ENCODE measurements around the gene GAK. TPM values are rescaled to one million over a fixed set of nuclear protein-coding genes. Genes with fewer than 3 reads are reported as not detected.

GAK gene
- polyA plus RNA-seq, 1 donor from 2014 or later = 58.8 TPM

GRCh38 chr4:968621-969394, 36.7 kb upstream of the GAK start:
- Histone ChIP-seq H3K9ac (ENCODE audit: low read length) (no peak overlapping the region), H3K4me3 (ENCODE audit: low read length) (no peak overlapping the region), H2AFZ (ENCODE audit: low read depth, low read length) (no peak overlapping the region), H3K27me3 (ENCODE audit: insufficient read depth, low read depth, low read length) (peaks cover 8% of the 10 kb centered on the region), H3K79me2 (replicated peaks; ENCODE audit: insufficient read depth, low read length) (no peaks in the 10 kb centered on the region), H3K4me2 (ENCODE audit: low read length) (no peak overlapping the region), H4K20me1 (ENCODE audit: insufficient read depth) (no peaks in the 10 kb centered on the region), H3K36me3 (ENCODE audit: insufficient read depth, low read length) (no peaks in the 10 kb centered on the region), H3K9me3 (ENCODE audit: low read length) (no peaks in the 10 kb centered on the region), H3F3A (ENCODE audit: insufficient read depth, low read length, poor library complexity, severe bottlenecking) (no peaks in the 10 kb centered on the region), H3K9me2 (ENCODE audit: insufficient read depth, low read length) (no peaks in the 10 kb centered on the region), H3K27ac (ENCODE audit: low read length) (no peak overlapping the region)
- TF ChIP-seq POLR2AphosphoS5 (IDR thresholded peaks at IDR 0.05) (no peak), MXI1 (conservative IDR thresholded peaks at IDR 0.05; ENCODE audit: poor library complexity, severe bottlenecking) (no peak), EZH2 (IDR thresholded peaks at IDR 0.05; ENCODE audit: borderline replicate concordance, insufficient read depth, low read length, poor library complexity, severe bottlenecking) (no peak), EP300 (conservative IDR thresholded peaks at IDR 0.05; ENCODE audit: poor library complexity, severe bottlenecking) (no peak), RAD21 (conservative IDR thresholded peaks at IDR 0.05) (no peak), REST (IDR thresholded peaks at IDR 0.05; ENCODE audit: borderline replicate concordance) (no peak), CTCF (IDR thresholded peaks at IDR 0.05; ENCODE audit: poor library complexity, severe bottlenecking) (no peak), SMC3 (conservative IDR thresholded peaks at IDR 0.05; ENCODE audit: poor library complexity) (no peak), TAF1 (IDR thresholded peaks at IDR 0.05; ENCODE audit: low read depth) (no peak)

- H3K79me2 ChIP-seq (replicated peaks; ENCODE audit: insufficient read depth, low read length) = no peaks in the 10 kb centered on the region
- H3K9ac ChIP-seq (ENCODE audit: low read length) = no peak overlapping the region
- H3F3A ChIP-seq (ENCODE audit: insufficient read depth, low read length, poor library complexity, severe bottlenecking) = no peaks in the 10 kb centered on the region
- no peak overlapping the region for H2AFZ ChIP-seq (ENCODE audit: low read depth, low read length)
- no peaks in the 10 kb centered on the region for H4K20me1 ChIP-seq (ENCODE audit: insufficient read depth)
- H3K36me3 ChIP-seq (ENCODE audit: insufficient read depth, low read length) = no peaks in the 10 kb centered on the region
- no peaks in the 10 kb centered on the region for H3K9me3 ChIP-seq (ENCODE audit: low read length)
- H3K9me2 ChIP-seq (ENCODE audit: insufficient read depth, low read length) = no peaks in the 10 kb centered on the region
- H3K4me3 ChIP-seq (ENCODE audit: low read length) = no peak overlapping the region
- peaks cover 8% of the 10 kb centered on the region for H3K27me3 ChIP-seq (ENCODE audit: insufficient read depth, low read depth, low read length)
- TF ChIP-seq TAF1 (IDR thresholded peaks at IDR 0.05; ENCODE audit: low read depth) (no peak), SMC3 (conservative IDR thresholded peaks at IDR 0.05; ENCODE audit: poor library complexity) (no peak), REST (IDR thresholded peaks at IDR 0.05; ENCODE audit: borderline replicate concordance) (no peak), POLR2AphosphoS5 (IDR thresholded peaks at IDR 0.05) (no peak), CTCF (IDR thresholded peaks at IDR 0.05; ENCODE audit: poor library complexity, severe bottlenecking) (no peak), RAD21 (conservative IDR thresholded peaks at IDR 0.05) (no peak), EP300 (conservative IDR thresholded peaks at IDR 0.05; ENCODE audit: poor library complexity, severe bottlenecking) (no peak), MXI1 (conservative IDR thresholded peaks at IDR 0.05; ENCODE audit: poor library complexity, severe bottlenecking) (no peak), EZH2 (IDR thresholded peaks at IDR 0.05; ENCODE audit: borderline replicate concordance, insufficient read depth, low read length, poor library complexity, severe bottlenecking) (no peak)
- no peak overlapping the region for H3K27ac ChIP-seq (ENCODE audit: low read length)
- H3K4me2 ChIP-seq (ENCODE audit: low read length) = no peak overlapping the region
These were observed 36.1 kb upstream of the GAK start for GRCh38 chr4:968221-968620.
